ENCODE results near the gene MGAT3. TPM values are rescaled to one million over a fixed set of nuclear protein-coding genes. Genes with fewer than 3 reads are reported as not detected.
A peak's percentile ranks its signal among the peaks of the same experiment; 100 is the strongest.

Gene MGAT3
- total RNA-seq, 1 donor from 2014 or later: 24.1 TPM

GRCh38 chr22:39532215-39533073, 75.6 kb downstream of the MGAT3 start, which contains the start of gene RPS19BP1:
TSS of gene RPS19BP1 (minus strand) at chr22:39532748. CDS start at chr22:39532738, 10 bp downstream.
- intact Hi-C loops (cut with DNase I): loop anchor here (5.0 kb wide), 1 partner anchor 815 kb away; the partner anchor contains the start of gene ADSL
- DNase-seq (ENCODE audit: low spot score): peak; percentile 99

- no peak for DNase-seq (ENCODE audit: low spot score)
These were observed 77.3 kb downstream of the MGAT3 start for GRCh38 chr22:39534092-39534506.

GRCh38 chr22:39534591-39535356, 78.0 kb downstream of the MGAT3 start:
- intact Hi-C loops (cut with DNase I): loop anchor here (2.0 to 5.0 kb wide), 3 partner anchors 490 to 813 kb away; partner anchors contain the start of gene ADSL
- peak; percentile 92 for DNase-seq (ENCODE audit: low spot score)

More at GRCh38 chr22:39534092-39534506, 77.3 kb downstream of the MGAT3 start:
- intact Hi-C loops (cut with DNase I): loop anchor here (2.0 to 5.0 kb wide), 3 partner anchors 491 to 813 kb away; partner anchors contain the start of gene ADSL

GRCh38 chr22:39535357-39535725, 78.5 kb downstream of the MGAT3 start:
- no peak for DNase-seq (ENCODE audit: low spot score)

GRCh38 chr22:39535831-39536449, 79.1 kb downstream of the MGAT3 start:
- intact Hi-C loops (cut with DNase I): loop anchor here (2.0 kb wide), 2 partner anchors 489 to 501 kb away; no protein-coding TSS in a partner anchor
- DNase-seq (ENCODE audit: low spot score): no peak

More at GRCh38 chr22:39535357-39535725, 78.5 kb downstream of the MGAT3 start:
- intact Hi-C loops (cut with DNase I): loop anchor here (2.0 kb wide), 2 partner anchors 489 to 501 kb away; no protein-coding TSS in a partner anchor

- no peak for DNase-seq (ENCODE audit: low spot score)
- intact Hi-C loops (cut with DNase I): no loop called here
These were observed 79.9 kb downstream of the MGAT3 start for GRCh38 chr22:39536711-39537110.

GRCh38 chr22:39537975-39538374, 81.2 kb downstream of the MGAT3 start:
- no peak for DNase-seq (ENCODE audit: low spot score)
- intact Hi-C loops (cut with DNase I): no loop called here

Other genes with a start within 250 kb of the MGAT3 start
- 21.2 TPM for gene PDGFB, start 212.0 kb upstream of the MGAT3 start, total RNA-seq
- 317 TPM for gene RPL3, start 137.4 kb upstream of the MGAT3 start, total RNA-seq
- 41.1 TPM for gene SYNGR1, start 107.0 kb upstream of the MGAT3 start, total RNA-seq
- gene TAB1, start 57.2 kb upstream of the MGAT3 start, total RNA-seq: 20.6 TPM
- 19.4 TPM for gene MIEF1, start 45.3 kb downstream of the MGAT3 start, total RNA-seq
- 177 TPM for gene ATF4, start 63.5 kb downstream of the MGAT3 start, total RNA-seq
- 43.7 TPM for gene RPS19BP1, start 75.7 kb downstream of the MGAT3 start, total RNA-seq
- 0.03 TPM for gene CACNA1I, start 113.7 kb downstream of the MGAT3 start, total RNA-seq